GM21619 (cell line): ENCODE results near the gene TEX14.
"Not testable (repeated sequence)": the region's sequence is repeated elsewhere in the genome, so short reads cannot be mapped to it uniquely, and the experiment has no call there.

Source experiments
- ATAC-seq: cut with Tn5 transposase; IDR thresholded peaks from one replicate; pipeline ENCODE4 v1.9.1; 2021; ENCODE audit not compliant: unreplicated experiment

TEX14 gene

DNA sequence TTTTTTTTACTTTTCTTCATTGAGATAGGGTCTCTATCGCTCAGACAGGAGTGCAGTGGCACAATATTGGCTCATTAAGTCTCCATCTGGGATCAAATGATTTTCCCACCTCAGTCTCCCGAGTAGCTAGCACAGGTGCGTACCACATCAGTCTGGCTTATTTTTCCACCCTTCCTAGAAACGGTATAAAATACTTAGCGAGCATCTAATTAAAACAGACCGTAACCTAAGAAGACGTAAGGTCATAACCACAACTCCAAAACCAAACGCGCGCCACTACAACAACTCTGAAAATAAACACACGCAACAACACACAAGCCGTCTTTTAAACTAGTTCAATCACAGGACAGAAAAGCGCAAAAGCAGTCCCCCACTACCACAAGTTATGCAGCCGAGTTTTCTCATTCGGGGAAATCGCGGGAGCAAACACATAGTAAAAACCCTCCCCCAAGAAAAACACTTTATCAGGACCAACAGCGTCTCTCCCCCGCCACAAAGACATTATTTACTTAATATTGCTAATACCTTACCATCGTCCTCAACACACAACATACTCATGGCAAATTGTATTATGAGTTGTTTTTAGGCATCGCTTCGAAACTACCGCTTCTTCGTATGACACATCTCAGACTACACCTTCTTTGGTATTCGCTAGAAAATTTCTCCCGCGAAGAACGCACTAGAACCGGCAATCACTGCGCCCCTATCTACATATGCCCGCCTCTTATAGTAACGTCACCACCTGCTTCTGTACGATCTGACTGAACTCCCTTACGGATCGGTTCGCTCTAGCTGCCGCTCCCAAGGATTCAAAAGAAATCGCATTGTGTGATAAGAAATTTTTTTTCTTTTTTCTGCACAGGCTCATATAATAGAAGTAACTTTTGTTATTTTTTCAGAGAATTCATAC is 32.8 kb downstream of the TEX14 start:
- peak; percentile 63 for ATAC-seq

- not testable (repeated sequence) for ATAC-seq
Measured at GRCh38 chr17:58657962-58658803, 33.7 kb downstream of the TEX14 start.

DNA sequence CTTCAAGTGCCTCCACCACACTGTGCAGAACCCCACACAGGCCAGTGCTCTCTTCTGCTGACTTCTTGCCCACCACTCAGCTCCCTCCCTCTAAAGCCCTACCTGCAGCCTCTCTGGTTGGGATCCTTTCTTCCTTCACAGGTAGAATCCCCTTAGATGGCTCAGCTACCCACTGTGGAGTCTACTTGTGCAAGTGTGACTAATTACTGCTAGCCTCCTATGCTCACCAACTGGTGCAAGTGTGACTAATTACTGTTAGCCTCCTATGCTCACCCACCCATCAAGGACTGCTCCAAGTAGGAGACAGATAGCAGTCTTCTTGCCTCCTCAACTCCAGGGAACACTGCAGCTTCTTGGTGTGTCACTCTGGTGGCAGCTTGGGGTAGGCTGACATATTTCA is 43.6 kb downstream of the TEX14 start:
- ATAC-seq = no peak

GRCh38 chr17:58643147-58643546 is 48.7 kb downstream of the TEX14 start:
- no peak for ATAC-seq

GRCh38 chr17:58641887-58642311 is 49.9 kb downstream of the TEX14 start:
- ATAC-seq = no peak

- ATAC-seq = no peak
Measured at GRCh38 chr17:58640202-58640601, 51.6 kb downstream of the TEX14 start.

- no peak for ATAC-seq
Measured at GRCh38 chr17:58639681-58640080, 52.2 kb downstream of the TEX14 start.

DNA sequence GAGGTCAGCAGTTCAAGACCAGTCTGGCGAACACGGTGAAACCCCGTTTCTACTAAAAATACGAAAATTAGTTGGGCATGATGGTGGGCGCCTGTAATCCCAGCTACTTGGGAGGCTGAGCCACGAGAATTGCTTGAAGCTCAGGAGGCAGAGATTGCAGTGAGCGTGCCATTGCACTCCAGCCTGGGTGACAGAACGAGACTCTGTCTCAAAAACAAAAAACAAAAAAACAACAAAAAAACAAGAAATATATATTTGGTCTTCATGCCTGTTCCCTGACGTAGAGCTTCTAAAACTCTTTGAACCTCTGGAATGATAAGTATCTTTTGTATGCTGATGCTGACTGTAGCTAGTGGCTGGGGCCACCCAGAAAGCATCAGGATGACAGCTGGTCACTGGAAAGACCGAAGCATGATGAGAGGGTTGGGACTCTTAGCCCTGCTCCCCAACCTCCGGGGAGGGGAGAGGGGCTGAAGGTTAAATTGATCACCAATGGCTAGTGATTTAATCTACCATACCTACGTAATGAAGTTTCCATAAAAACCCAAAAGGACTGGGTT is 54.8 kb downstream of the TEX14 start:
- no peak for ATAC-seq

DNA sequence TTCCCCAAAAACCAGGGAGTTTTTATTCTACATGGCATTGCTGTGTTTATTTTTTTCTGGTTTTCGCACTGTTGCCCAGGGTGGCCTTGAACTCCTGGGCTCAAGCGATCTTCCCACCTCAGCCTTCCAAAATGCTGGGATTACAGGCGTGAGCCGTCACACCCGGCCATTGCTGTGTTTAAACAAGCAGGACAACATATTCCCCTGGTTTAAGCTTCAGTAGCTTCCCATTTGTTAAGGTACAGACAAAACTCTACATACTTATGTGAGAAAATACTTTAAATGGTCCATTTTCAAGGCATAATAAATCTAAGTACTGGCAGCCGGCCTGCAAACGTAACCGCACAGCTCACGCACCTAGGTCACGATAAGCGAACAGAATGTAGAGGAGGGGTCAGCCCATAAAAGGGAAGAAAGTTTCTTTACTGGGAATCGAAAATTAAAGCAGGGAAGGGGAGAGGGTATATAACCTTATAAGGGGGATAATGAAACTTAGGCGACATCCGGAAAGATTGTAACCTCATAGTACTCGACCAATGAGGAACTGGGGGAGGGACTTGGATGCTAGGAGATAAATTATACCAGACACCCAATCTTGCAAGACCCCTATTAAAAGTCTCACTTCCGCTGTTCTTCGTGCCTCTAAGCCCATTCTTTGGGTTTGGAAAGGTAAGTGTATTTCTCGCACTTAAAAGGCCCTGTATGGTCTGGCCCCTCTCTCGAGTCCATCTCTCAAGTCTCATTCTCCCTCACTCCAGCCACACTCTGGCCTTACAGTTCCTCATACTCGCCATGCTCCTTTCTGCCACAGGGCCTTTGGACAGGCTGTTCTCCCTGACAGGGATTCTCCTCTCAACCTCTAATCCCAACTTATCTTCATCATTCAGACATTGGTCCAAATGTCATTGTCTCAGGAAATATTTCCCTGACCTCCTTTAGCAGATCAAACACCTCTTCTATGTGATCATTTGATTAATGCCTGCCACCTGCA is 59.2 kb downstream of the TEX14 start:
- no peak for ATAC-seq

GRCh38 chr17:58631523-58632323 is 60.1 kb downstream of the TEX14 start:
- peak; percentile 71 for ATAC-seq

- ATAC-seq = no peak
Measured at GRCh38 chr17:58630883-58631522, 60.8 kb downstream of the TEX14 start.

DNA sequence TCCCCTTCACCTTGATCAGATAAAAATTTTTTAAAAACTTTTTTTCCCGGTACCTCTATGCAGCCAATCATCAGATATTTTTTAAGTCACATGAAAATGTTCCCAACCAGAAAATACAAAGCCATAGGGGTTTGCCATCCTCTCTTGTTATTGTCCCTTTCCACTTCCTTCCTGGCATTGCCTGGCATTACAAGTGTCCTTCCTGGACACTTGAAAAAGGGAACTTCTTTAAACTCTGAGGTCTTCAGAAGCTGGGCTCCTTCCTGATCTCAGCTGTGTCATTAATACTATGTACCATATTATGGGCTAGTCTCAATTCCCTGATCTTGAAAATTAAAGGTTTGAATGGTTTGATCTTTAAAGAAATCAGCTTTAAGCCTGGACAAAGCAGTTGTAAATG is 64.9 kb downstream of the TEX14 start:
- ATAC-seq = no peak

- ATAC-seq = no peak
Measured at GRCh38 chr17:58624751-58625150, 67.1 kb downstream of the TEX14 start.

- peak; percentile 76 for ATAC-seq
Measured at GRCh38 chr17:58621174-58621573, 70.7 kb downstream of the TEX14 start.

- ATAC-seq = no peak
Measured at GRCh38 chr17:58618336-58618735, 73.5 kb downstream of the TEX14 start.

- ATAC-seq = no peak
Measured at GRCh38 chr17:58617563-58617962, 74.3 kb downstream of the TEX14 start.

DNA sequence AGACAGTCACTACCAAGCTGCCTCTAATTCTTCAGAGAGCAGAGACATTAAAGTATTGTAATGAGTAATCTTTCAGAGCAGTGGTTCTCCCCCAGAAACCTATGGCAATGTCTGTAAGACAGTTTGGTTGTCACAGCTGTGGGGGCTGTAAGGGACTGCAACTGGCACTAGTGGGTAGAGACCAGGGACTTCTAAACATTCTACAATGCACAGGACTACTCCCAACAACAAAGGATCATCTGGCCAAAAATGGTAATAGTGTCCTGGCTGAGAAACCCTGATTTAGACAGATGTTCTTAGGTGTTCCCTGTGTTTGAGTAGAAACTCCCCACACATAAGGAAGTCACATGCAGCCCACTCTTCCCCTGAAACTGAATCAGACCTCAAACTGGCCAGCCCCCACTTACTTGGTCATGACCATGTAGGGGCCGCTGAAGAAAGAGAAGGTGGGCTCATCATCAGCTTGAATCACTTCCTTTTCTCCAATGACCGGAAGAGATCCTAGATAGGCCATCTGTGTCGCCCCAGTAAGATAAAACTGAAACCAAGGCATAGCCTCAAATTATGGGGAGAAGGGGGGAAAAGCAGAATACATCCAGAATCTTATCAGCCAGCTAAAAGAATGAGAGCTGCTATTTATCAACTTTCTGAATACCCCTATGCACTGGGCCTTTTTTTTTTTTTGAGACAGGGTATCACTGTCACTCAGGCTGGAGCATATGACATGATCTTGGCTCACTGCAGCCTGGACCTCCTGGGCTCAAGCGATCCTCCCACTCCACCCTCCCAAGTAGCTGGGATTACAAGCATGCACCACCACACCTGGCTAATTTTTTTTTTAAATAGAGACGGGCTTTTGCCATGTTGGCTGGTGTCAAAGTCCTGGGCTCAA is 75.8 kb downstream of the TEX14 start:
- peak; percentile 53 for ATAC-seq

- no peak for ATAC-seq
Measured at GRCh38 chr17:58614859-58615459, 76.9 kb downstream of the TEX14 start.
